HG02884 (cell line): ENCODE data around the gene SPZ1.
"Not testable (repeated sequence)": the region's sequence is repeated elsewhere in the genome, so short reads cannot be mapped to it uniquely, and the experiment has no call there.

Experiments used
- ATAC-seq: cut with Tn5 transposase; IDR thresholded peaks from one replicate; pipeline ENCODE4 v1.9.1; 2021; ENCODE audit warnings: mild to moderate bottlenecking, moderate library complexity; ENCODE audit not compliant: unreplicated experiment

Gene SPZ1

DNA sequence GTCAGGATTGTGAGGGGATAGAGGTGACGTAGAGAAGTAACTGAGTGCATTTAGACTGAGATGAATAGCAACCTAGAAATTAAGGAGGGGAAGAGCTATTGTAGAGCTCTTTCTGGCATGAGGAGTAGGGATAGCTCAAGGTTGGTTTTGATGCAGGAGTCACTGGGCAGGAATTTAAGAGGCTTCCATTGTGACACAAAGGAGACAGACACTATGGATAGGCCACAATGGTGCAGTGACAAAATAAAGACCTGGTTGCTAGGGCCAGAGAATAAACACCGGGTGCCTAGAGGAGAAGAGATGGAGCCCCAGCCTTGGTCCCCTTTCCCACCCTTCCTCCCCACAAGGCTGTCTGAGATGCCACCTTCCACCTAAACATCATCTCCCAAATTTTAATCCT lies at the start of gene SPZ1:
SPZ1 (plus strand) TSS at position 301 of the 400 bp plus-strand sequence. CDS start 214 bp downstream, outside the sequence.
- no peak for ATAC-seq

- not testable (repeated sequence) for ATAC-seq
These were observed 49.3 kb upstream of the SPZ1 start for GRCh38 chr5:80270543-80270942.

DNA sequence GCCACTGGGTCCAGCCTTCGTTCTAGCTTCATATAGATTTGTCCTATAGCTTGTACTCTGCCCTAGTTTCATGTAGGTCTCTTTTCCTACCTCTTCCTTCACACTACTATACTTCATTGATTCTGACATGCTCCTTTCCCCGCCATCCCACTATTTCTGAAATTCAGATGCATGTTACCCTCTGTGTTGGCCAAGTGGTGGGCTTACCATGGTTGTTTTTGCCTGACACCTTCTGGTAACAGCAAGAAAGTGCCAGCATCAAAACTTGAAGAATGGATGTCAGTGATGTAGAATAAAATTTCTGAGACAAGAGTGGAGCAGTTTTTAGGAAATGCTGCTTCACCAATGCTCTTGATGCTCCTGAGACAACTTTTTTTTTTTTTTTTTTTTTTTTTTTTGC lies 44.5 kb upstream of the SPZ1 start:
- no peak for ATAC-seq

DNA sequence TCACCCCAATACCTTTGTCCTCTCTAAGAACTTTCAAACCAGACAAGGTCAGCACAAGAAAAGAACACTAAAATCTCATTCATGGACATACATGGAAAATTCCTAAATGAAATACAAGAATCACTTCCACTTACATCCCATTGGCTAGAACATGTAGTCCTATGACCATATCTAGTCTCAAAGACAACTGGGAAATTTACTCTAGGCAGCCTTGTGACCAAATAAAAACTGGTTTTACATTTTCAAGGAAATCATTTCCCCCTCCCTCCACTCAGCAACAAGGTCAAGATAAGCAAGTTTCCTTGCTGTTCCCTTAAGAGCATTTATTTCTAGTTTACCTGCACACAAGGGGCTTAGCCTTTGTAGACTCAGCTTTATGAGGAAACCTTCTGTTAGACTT lies 43.6 kb upstream of the SPZ1 start:
- ATAC-seq: no peak

- no peak for ATAC-seq
These were observed 42.6 kb upstream of the SPZ1 start for GRCh38 chr5:80277191-80277590.

- no peak for ATAC-seq
These were observed 37.7 kb upstream of the SPZ1 start for GRCh38 chr5:80282054-80282453.

DNA sequence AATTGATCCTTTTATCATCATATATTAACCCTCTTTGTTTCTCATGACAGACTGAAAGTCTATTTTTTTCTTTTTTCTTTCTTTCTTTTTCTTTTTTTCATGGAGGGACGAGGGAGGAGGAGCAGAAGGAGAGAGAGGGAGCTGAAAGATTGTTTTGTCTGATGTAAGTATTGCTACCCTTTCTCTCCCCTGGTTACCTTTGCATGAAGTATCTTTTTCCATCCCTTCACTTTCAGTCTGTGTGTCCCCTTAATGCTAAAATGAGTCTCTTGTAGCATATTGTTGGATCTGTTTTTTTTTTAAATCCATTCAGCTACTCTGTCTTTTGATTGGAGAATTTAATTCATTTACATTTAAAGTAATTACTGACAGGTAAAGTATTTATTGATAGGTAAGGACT lies 36.4 kb upstream of the SPZ1 start:
- no peak for ATAC-seq

GRCh38 chr5:80284720-80285119 lies 35.1 kb upstream of the SPZ1 start:
- ATAC-seq: no peak

GRCh38 chr5:80288177-80288576 lies 31.6 kb upstream of the SPZ1 start:
- no peak for ATAC-seq

- ATAC-seq: no peak
These were observed 30.5 kb upstream of the SPZ1 start for GRCh38 chr5:80289320-80289719.

- no peak for ATAC-seq
These were observed 28.0 kb upstream of the SPZ1 start for GRCh38 chr5:80291761-80292160.

- ATAC-seq: no peak
These were observed 23.7 kb upstream of the SPZ1 start for GRCh38 chr5:80296121-80296520.

GRCh38 chr5:80299601-80300000 lies 20.2 kb upstream of the SPZ1 start:
- ATAC-seq: no peak

DNA sequence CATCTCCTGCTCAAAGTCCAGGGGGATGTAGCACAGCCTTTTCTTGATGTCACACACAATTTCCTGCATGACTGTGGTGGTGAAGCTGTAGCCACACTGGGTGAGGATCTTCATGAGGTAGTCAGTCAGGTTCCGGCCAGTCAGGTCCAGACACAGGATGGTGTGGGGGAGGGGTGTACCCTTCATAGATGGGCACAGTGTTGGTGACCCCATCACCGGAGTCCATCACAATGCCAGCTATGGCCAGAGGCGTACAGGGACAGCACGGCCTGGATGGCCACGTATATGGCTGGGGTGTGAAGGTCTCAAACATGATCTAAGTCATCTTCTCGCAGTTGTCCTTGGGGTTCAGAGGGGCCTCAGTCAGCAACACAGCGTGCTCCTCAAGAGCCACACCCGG lies 19.7 kb upstream of the SPZ1 start:
- no peak for ATAC-seq

DNA sequence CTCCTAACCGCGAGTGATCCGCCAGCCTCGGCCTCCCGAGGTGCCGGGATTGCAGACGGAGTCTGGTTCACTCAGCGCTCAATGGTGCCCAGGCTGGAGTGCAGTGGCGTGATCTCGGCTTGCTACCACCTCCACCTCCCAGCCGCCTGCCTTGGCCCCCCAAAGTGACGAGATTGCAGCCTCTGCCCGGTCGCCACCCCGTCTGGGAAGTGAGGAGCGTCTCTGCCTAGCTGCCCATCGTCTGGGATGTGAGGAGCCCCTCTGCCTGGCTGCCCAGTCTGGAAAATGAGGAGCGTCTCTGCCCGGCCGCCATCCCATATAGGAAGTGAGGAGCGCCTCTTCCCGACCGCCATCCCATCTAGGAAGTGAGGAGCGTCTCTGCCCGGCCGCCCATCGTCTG lies 19.0 kb upstream of the SPZ1 start:
- ATAC-seq: not testable (repeated sequence)

DNA sequence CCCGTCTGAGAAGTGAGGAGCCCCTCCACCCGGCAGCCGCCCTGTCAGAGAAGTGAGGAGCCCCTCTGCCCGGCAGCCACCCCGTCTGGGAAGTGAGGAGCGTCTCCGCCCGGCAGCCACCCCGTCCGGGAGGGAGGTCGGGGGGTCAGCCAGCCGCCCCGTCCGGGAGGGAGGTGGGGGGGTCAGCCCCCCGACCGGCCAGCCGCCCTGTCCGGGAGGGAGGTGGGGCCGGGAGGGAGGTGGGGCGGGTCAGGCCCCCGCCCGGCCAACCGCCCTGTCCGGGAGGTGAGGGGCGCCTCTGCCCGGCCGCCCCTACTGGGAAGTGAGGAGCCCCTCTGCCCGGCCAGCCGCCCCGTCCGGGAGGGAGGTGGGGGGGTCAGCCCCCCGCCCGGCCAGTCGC lies 18.5 kb upstream of the SPZ1 start:
- not testable (repeated sequence) for ATAC-seq

GRCh38 chr5:80302636-80303035 lies 17.2 kb upstream of the SPZ1 start:
- ATAC-seq: no peak

- ATAC-seq: no peak
These were observed 11.3 kb upstream of the SPZ1 start for GRCh38 chr5:80308526-80308925.

GRCh38 chr5:80309871-80310665 lies 9.7 kb upstream of the SPZ1 start:
- no peak for ATAC-seq

DNA sequence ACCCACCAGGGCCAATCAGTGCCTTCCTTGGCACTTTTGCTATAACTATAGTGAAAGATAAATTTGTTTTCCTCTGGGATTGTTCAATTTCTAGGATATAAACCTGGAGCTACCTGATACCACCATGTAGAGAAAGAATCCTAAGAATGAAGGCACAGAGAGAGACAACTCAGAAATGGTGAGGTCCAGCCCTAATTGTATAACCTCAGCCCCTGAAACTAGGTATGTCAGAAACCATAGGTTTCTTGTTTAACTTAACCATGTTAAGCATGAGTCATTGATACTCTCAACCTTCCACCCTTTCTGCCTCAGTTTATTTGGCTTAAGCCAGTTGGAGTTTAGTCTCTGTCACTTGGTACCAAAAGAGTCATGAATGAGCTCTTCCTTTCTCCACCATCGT lies 4.6 kb upstream of the SPZ1 start:
- no peak for ATAC-seq

DNA sequence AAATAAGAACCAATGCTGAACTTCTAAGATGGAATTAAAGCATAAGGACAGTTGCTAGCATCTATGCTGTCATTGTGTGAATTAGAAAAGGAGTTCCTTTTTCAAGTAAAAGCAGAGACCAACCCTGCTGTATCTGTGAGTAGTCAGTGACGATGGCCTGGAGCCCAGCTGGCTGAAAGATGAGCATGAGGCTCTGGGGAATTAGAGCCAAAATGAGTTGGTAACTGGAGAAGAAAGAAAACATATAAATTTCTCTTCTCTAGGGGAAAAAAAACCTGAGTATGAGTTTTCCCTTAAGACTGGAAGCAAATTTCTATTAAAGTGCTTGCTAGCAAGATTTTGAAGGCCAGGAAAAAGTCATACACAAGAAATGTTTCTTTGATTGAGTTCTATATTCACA lies 1.6 kb upstream of the SPZ1 start:
- no peak for ATAC-seq

DNA sequence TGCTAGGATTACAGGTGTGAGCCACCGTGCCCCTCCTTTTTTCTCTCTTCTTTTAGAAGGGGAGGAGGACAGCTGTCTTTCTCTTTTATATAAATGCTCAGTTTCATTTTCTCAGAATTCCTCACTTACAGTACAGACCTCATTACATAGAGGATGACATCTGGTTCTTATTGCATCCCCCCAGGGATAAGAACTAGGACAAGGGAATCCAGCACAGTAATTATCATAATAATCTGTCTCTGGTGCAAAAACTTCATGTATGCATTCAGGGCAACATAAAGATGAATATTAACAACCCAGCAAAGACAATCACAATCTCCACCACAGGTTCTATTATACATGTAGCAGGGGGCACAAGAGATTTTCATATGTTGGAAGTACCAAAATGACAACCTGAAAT lies 5.1 kb downstream of the SPZ1 start:
- ATAC-seq: no peak

DNA sequence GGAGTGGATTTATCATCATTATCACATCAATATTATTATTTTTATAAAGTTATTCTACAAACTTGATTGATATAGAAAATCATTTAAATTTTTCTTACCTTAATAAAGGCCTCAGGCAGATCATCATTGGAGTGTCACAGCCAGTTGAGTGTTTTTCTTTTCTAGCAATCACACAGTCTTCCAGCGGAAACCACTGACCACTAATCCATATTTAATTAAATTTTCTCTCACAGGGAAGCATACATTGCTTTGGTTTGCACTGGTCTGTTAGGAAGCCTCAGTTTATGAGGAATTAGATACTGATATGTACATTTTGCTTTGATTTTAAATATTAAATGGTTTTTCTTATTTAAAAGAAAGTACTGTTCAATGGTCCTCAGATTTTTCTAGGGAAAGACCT lies 6.7 kb downstream of the SPZ1 start:
- ATAC-seq: no peak
